Mononuclear cell (primary cell): ENCODE data around the gene NTM. TPM values are rescaled to one million over a fixed set of nuclear protein-coding genes. Genes with fewer than 3 reads are reported as not detected.
"Not testable (repeated sequence)": the region's sequence is repeated elsewhere in the genome, so short reads cannot be mapped to it uniquely, and the experiment has no call there.

Experiments
- H3K27me3 ChIP-seq: 2 replicates; pipeline ENCODE4 v1.6.0; 2011; ENCODE audit warnings: low read length, control low read depth; ENCODE audit not compliant: insufficient read depth
- H3K4me1 ChIP-seq: 2 replicates; pipeline ENCODE4 v1.5.1; 2011; ENCODE audit warnings: mild to moderate bottlenecking, low read length, control low read depth; ENCODE audit not compliant: insufficient read depth
- H3K4me3 ChIP-seq: 2 replicates; pipeline ENCODE4 v1.5.1; 2011; ENCODE audit warnings: mild to moderate bottlenecking, low read length, moderate library complexity
- H3K9me3 ChIP-seq: 2 replicates; pipeline ENCODE4 v1.5.1; 2011; ENCODE audit warnings: low read depth, mild to moderate bottlenecking, control low read depth, low read length
- total RNA-seq: library from RNA; depleted of rRNA; stranded (reverse); fragments of >200 nt; gene quantifications from one replicate; pipeline ENCODE4 v1.2.3, GENCODE V29; 2012

The NTM gene
- total RNA-seq, 1 donor: not detected

DNA sequence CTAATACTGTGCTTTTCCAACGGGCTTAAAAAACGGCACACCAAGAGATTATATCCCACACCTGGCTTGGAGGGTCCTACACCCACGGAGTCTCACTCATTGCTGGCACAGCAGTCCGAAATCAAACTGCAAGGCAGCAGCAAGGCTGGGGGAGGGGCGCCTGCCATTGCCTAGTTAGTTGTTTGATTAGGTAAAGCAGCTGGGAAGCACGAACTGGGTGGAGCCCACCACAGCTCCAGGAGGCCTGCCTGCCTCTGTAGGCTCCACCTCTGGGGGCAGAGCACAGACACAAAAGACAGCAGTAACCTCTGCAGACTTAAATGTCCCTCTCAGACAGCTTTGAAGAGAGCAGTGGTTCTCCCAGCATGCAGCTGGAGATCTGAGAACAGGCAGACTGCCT, 949.0 kb downstream of the NTM start:
- H3K4me1 ChIP-seq, H3K27me3 ChIP-seq, H3K9me3 ChIP-seq, H3K4me3 ChIP-seq: not testable (repeated sequence)

DNA sequence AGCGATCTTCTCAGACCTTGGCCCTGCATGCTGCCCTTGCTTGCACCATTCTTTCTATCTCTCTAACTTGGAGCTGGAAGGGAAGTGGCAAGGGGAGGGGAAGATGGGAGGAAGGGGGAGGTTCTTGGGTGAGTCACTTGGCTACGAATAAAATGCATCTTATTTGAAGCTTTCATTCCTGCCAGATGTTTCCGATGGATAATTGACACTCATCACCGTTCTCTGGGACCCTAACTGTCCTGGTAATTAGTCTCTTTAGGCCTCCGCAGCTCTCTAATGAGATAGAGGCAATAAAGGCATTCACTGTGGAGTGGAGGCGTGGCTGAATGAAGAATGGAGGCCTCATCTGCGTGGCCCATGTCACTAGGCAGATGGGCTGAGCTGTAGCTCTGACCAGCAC, 960.1 kb downstream of the NTM start:
- Histone ChIP-seq H3K4me3 (no peak overlapping the region), H3K27me3 (no peaks in the 10 kb centered on the region), H3K9me3 (no peaks in the 10 kb centered on the region), H3K4me1 (no peaks in the 10 kb centered on the region)

DNA sequence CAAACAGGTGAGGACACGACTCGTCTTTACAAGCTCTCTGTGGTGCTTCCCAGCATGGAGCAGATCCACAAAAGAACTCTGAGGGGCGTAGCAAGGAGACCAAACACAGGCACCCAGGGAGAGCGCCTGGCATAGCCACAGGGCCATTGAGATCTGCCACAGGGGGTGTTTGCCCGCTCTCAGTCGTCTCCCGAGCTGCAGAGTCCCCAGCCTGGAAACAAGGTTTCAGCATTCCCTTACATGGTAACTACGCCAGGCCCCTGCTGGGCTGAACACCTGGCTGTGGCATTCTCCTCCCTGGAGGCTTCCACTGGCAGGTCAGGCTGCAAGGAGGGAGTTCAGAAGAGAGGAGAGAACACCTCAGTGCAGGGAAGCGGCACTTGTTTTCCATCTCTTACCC, 962.1 kb downstream of the NTM start:
- Histone ChIP-seq H3K4me3 (no peak overlapping the region), H3K27me3 (no peaks in the 10 kb centered on the region), H3K4me1 (no peaks in the 10 kb centered on the region), H3K9me3 (no peaks in the 10 kb centered on the region)

DNA sequence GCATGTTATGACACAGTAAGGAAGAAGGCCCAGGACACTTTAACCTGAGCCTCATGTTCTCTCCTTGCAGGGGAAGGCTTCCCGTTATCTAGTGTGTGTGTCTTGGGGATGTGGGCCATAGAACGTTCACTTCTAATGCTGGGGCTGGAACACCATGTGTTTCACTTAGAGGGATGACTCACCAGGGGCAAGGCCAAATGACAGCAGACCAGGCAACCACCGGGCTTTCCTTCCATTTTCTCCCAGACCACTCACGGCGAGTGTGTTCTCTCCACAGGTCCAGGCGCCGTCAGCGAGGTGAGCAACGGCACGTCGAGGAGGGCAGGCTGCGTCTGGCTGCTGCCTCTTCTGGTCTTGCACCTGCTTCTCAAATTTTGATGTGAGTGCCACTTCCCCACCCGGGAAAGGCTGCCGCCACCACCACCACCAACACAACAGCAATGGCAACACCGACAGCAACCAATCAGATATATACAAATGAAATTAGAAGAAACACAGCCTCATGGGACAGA, 964.4 kb downstream of the NTM start:
- Histone ChIP-seq H3K9me3 (no peaks in the 10 kb centered on the region), H3K27me3 (no peaks in the 10 kb centered on the region), H3K4me1 (no peaks in the 10 kb centered on the region), H3K4me3 (no peak overlapping the region)

DNA sequence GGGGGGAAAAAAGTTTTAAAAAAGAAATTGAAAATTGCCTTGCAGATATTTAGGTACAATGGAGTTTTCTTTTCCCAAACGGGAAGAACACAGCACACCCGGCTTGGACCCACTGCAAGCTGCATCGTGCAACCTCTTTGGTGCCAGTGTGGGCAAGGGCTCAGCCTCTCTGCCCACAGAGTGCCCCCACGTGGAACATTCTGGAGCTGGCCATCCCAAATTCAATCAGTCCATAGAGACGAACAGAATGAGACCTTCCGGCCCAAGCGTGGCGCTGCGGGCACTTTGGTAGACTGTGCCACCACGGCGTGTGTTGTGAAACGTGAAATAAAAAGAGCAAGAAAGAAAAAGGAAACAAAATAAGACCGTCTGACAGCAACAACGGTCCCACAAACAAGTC, 964.9 kb downstream of the NTM start:
- no peaks in the 10 kb centered on the region for H3K27me3 ChIP-seq
- no peaks in the 10 kb centered on the region for H3K4me1 ChIP-seq
- no peaks in the 10 kb centered on the region for H3K9me3 ChIP-seq
- H3K4me3 ChIP-seq: no peak overlapping the region

DNA sequence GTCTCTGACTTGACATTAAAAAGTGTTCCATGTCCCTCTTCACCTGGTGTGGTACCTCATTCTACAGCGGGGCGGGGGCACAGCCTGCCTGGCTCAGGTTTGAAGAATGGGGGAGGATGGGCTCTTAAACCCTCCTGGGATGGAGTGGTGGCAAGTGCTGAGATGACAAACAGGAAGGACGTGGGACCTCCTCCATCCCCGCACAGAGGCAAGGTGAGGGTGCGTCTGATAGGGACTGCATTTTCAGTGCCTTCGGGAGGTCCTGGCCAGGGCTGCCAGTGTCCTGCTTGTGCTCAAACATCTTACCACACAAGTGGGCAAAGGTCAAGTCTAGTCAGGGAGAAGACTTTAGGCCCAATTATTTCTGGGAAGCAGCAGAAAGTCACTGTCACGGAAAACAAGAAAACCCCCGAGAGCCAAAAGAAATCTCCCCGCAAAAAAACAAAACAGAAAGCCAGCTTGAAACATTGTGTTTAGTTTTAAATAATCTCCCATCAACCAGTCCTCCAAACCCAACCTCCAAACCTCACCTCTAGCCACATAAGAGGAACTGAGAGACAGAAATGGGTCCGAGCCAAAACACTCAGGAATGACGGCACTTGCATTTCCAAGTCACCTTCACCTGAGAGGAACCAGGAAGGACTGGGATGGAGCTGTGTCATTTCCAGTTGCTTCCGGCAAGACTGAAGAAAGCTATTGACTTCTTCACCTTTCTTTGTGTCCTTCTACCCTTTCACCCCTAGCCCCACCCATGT, 966.5 kb downstream of the NTM start:
- Histone ChIP-seq H3K4me1 (no peaks in the 10 kb centered on the region), H3K27me3 (no peaks in the 10 kb centered on the region), H3K4me3 (no peak overlapping the region), H3K9me3 (no peaks in the 10 kb centered on the region)

DNA sequence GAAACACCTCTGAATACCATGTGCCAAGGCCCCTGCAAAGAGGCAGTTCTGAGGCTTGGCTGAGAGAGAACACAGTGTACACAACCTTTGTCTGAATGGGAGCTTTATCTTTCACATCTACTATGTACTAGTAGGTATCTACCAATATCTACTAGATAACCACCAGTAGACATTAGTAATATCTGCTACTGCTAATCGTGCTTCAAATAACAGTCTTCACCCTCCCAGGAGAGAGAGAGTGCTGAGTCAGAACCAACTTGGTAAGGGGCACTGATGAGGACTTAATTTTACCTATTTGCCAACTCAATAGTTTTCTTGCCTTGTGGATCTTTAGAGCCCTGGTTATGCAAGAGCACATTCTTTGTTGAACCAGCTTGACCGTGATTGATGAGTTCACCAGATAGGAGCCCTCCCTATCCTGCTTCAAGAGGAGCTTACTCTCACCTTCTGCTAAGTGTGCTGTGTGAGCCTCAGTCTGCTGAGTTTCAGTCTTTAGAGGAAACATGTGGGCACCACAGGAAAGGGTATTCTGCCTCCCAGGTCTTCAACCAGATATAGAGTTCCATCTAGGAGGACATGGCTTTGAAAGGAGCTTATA, 967.5 kb downstream of the NTM start:
- Histone ChIP-seq H3K4me1 (no peaks in the 10 kb centered on the region), H3K27me3 (no peaks in the 10 kb centered on the region)

DNA sequence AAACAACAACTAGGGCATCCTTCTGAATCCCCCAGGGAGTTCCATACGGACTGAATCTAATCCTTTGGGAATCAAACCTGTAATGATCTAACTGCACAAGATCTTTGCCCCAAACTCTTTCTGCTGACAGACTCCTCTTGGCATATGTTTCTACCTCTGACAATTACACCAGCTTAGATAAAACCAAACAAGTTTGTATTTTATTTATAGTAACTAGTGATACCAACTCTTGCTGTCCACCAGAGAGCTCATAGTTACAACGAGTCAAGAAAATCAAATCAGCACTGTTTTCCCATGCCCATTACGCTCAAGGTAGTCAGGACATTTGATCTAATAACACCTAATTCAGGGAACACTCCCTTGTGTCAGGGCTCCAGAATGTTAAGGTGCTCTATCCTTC, 972.0 kb downstream of the NTM start:
- no peaks in the 10 kb centered on the region for H3K27me3 ChIP-seq
- no peaks in the 10 kb centered on the region for H3K9me3 ChIP-seq
- no peaks in the 10 kb centered on the region for H3K4me1 ChIP-seq
- no peak overlapping the region for H3K4me3 ChIP-seq

More for the DNA sequence above, 967.5 kb downstream of the NTM start:
- no peaks in the 10 kb centered on the region for H3K9me3 ChIP-seq
- H3K4me3 ChIP-seq: no peak overlapping the region

DNA sequence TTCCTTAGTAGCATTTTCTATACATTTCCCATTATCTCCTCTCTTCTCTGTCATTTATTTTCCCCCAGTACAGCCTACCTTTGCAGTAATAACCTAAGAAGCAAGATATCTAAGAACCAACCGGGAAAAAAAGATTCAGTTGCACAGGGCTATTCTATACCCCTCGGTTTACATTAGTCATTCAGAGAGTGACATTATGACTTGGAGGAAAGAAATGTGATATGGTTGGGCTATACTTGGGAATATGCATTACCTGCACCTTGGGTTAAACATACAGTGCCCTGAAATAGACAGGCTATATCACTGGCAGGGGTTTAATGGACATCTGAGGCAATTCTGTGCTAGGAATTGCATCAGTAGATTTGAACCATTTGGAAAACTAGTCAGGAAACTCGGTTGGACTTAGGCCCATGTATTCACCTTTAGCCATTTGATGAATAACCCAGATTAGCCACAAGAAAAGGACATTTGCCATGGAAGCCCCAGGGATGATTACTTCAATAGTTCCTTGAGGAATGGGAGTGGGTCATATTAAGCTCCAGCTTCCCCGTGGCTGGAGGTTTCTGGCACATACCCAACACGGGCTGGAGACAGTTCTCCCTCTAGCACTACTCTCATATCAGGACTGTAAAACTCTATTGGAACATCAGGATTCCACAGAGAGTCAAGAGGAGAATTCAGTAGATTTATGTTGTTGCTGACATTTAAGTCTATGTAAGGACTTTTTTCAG, 973.2 kb downstream of the NTM start:
- Histone ChIP-seq H3K4me3 (no peak overlapping the region), H3K9me3 (no peaks in the 10 kb centered on the region), H3K4me1 (no peaks in the 10 kb centered on the region)

DNA sequence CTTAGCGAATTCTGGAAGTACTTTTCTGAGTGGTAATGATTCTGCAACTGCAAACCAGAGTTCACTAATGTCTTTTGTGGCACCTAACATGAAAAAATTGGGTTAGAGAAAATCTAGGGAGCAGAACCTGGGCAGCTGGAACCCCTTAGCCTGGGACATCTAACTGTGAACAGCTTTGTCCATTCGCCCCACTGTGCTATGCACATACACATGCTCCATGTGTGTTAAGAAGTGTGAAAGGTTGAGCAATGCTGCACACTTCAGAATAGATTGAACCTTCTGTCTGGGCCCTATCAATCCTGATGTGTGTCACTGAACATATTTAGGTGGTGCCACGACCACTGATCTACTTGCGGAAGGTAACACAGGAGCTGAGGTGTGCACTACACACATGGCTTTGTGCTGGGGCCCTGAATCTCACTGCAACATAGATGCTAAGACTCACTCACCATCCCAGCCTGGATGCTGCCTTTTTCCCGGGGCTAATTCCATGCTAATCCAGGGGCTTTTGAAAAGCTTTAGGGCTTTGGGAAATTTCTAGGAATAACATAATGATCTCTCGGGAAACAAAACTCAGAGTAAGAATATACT, 976.2 kb downstream of the NTM start:
- Histone ChIP-seq H3K9me3 (no peaks in the 10 kb centered on the region), H3K27me3 (no peaks in the 10 kb centered on the region), H3K4me1 (no peaks in the 10 kb centered on the region), H3K4me3 (no peak overlapping the region)

More for the DNA sequence above, 973.2 kb downstream of the NTM start:
- no peaks in the 10 kb centered on the region for H3K27me3 ChIP-seq

DNA sequence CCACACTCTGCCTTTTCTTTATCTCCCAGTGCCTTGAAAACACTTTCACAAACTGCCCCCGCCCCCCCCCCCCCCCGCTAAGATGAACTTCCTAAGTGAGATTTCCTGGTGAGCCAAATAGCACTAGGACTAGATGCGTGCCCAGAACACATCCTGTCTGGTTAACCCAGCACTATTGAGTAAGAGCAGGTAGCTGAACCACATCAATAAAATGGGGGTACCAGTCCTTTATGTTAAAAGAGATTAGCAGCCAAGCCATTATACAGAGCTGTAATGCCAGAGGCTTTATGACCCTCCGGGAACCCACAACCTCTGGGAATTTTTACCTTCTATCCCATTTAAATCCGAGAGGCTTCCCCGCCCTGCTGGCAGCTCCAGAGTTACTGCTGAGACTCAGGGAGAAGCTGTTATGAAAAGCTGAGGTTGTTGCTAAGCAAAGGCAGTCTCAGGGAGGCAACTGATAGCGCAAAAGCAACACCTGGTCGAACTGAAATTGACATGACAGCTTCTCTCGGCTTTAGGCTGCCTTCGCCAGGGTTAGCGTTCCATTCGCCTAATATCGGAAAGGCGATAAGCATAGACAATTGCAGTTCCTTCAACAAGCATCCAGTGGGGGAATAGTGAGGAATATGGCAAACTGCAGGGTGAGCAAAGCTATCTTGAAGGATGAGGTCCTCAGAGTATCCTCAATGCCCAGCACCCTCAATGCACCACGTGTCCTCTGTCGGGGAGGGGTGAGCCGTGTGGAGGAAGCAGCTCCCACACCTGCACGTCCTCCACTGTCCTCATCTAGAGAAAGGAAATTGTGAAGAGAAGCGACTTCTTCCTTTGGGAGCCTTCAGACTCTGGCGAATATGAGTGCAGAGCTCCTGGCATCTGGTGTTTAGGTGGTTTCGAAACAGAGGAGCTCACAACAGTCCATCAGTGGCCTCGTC, 977.0 kb downstream of the NTM start:
- Histone ChIP-seq H3K4me3 (no peak overlapping the region), H3K27me3 (no peaks in the 10 kb centered on the region), H3K9me3 (no peaks in the 10 kb centered on the region), H3K4me1 (no peaks in the 10 kb centered on the region)

DNA sequence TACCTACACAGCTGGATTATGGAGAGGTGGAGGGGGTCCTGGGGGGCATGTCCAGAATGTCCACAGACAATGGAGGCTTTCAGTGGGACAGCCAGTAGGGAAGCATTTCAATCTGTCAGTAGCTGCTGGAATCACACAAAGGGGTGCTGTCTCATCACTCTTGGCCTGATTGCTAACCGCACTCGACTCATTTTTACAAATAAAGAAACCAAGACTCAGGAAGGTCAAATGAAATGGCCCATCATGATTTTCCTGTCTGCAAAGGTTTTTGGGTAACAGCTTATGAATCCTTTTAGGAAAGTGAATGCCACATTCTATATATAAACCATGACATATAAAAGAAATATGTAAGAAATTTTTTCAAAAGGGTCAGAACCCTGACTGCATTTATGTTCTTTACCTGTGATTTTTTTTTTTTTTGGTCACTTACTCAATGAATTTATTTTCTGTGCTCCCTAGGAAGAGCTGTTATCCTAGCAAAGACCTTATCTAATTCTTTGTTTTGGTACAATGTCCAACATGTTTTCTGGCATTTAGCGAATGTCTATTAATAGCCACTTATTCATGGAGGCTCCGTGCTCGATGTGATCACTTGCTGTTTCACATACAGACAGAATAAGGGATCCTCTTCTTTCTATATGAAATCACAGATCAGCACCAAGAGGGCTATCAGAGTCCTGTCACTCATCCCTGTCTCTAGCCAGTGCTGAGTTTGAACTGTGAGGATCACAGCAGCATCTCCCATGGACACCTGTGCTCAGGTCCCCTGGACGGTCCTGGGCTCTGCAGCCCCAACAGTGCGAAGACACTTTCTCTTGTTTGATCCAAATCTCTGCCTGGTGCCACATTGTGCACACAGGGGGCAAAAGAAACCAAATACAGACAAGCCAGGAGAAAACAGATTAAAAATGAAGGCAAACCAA, 979.7 kb downstream of the NTM start:
- Histone ChIP-seq H3K27me3 (no peaks in the 10 kb centered on the region), H3K4me3 (no peak overlapping the region)

DNA sequence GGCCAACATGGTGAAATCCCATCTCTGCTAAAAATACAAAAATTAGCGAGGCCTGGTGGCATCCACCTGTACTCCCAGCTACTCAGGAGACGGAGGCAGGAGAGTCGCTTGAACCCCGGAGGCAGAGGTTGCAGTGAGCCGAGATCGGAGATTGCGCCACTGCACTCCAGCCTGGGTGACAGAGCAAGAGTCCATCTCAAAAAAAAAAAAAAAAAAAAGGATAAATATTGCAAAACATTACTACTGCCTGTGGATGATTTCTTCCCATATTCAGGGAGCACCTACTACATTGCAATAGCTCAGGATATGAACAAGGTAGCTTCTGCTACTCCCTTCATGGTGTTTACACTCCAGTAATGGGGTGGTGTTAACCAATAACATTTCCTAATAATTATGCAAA, 980.6 kb downstream of the NTM start:
- Histone ChIP-seq H3K4me1 (no peaks in the 10 kb centered on the region), H3K9me3 (no peaks in the 10 kb centered on the region), H3K27me3 (no peaks in the 10 kb centered on the region), H3K4me3 (no peak overlapping the region)

More for the DNA sequence above, 979.7 kb downstream of the NTM start:
- H3K9me3 ChIP-seq: no peaks in the 10 kb centered on the region
- H3K4me1 ChIP-seq: no peaks in the 10 kb centered on the region
